Spleen (tissue), 11 donors: ENCODE measurements around the gene HDHD3. TPM values are rescaled to one million over a fixed set of nuclear protein-coding genes. Genes with fewer than 3 reads are reported as not detected.
A peak's percentile ranks its signal among the peaks of the same experiment; 100 is the strongest.

Experiments
- DNase-seq: peaks from one replicate; pipeline ENCODE4 v3.0.0-alpha.2; 2020
- H3K27ac ChIP-seq, 8 donors: fragments of 200-600 bp; sonication (generic) in 7 of 8; 1 replicate in 4 of 8; 2 replicates in 4 of 8; pipeline versions ENCODE4 v1.5.0 to v1.8.0; 2016 to 2021; ENCODE audit warnings: inconsistent platforms in 4 of 8, mild to moderate bottlenecking in 4 of 8, moderate library complexity in 1 of 8
- H3K27me3 ChIP-seq, 7 donors: fragments of 200-600 bp; sonication (generic) in 6 of 7; replicated peaks in 1 of 7; 1 replicate in 4 of 7; 2 replicates in 3 of 7; pipeline versions ENCODE4 v1.5.0 to v1.8.0; 2016 to 2021; ENCODE audit warnings: inconsistent platforms in 3 of 7, mild to moderate bottlenecking in 1 of 7
- H3K36me3 ChIP-seq, 6 donors: fragments of 200-600 bp; sonication (generic) in 5 of 6; 1 replicate in 4 of 6; 2 replicates in 2 of 6; pipeline versions ENCODE4 v1.5.0 to v1.8.0; 2016 to 2021; ENCODE audit warnings: inconsistent platforms in 2 of 6
- H3K4me1 ChIP-seq, 6 donors: fragments of 200-600 bp; sonication (generic) in 5 of 6; 1 replicate in 3 of 6; 2 replicates in 3 of 6; pipeline versions ENCODE4 v1.5.0 to v1.8.0; 2016 to 2021; ENCODE audit warnings: inconsistent platforms in 3 of 6
- H3K4me3 ChIP-seq, 8 donors: fragments of 200-600 bp; sonication (generic) in 7 of 8; 1 replicate in 4 of 8; 2 replicates in 4 of 8; pipeline versions ENCODE4 v1.5.0 to v1.8.0; 2016 to 2021; ENCODE audit warnings: inconsistent platforms in 4 of 8, mild to moderate bottlenecking in 4 of 8, moderate library complexity in 2 of 8
- H3K9me3 ChIP-seq, 8 donors: fragments of 200-600 bp; sonication (generic) in 7 of 8; 1 replicate in 4 of 8; 2 replicates in 4 of 8; pipeline versions ENCODE4 v1.5.0 to v1.8.0; 2016 to 2021; ENCODE audit warnings: inconsistent platforms in 4 of 8
- POLR2A ChIP-seq, 3 donors: fragments of 450-650 bp; IDR thresholded peaks; one replicate each; pipeline ENCODE4 v1.5.1; 2017; ENCODE audit warnings: antibody characterized with exemption in 3 of 3, mild to moderate bottlenecking in 1 of 3
- POLR2AphosphoS5 ChIP-seq, 3 donors: sonication (generic); formaldehyde crosslinking; IDR thresholded peaks; one replicate each; pipeline ENCODE4 v1.5.1; 2017; ENCODE audit warnings: antibody characterized with exemption in 3 of 3
- WGBS, 5 donors: extraction: QIAGEN DNeasy Blood & Tissue Kit in 3 of 5; methylation state at CpG; one replicate each; pipeline versions ENCODE4 v1.1.5 to v1.1.7; 2013 to 2018; 5-methylcytosine and 5-hydroxymethylcytosine counted together
- intact Hi-C: fragments of 100-400 bp; cut with DNase I; formaldehyde crosslinking; loops from one replicate; pipeline ENCODE4 v1.15.0; 2023; ENCODE audit warnings: low total_unique reads
- polyA plus RNA-seq, 3 donors: library from polyadenylated mRNA; stranded (reverse); fragments of 200-250 nt; gene quantifications; one replicate each; pipeline ENCODE4 v1.2.1, GENCODE V29; 2013
- total RNA-seq, 7 donors: library from RNA; depleted of rRNA in 3 of 7; stranded (reverse); fragments of >200 nt in 3 of 7; fragmentation: NEBNext Ultra II Directional in 4 of 7; extraction: Animal tissue kit (Norgen Biotek cat#: 25700) in 4 of 7; gene quantifications; one replicate each; pipeline versions ENCODE4 v1.1.0 to v1.2.1, GENCODE V29; 2016 to 2021
- TF ChIP-seq, protein P1 (sequence below), 11 experiments: fragments of 200-600 bp in 7 of 11; fragments of 450-650 bp in 4 of 11; sonication (generic) in 4 of 11; IDR thresholded peaks in 8 of 11; conservative IDR thresholded peaks in 3 of 11; 1 replicate in 7 of 11; 2 replicates in 4 of 11; pipeline versions ENCODE4 v1.4.0 to v1.8.0; 2016 to 2021; ENCODE audit warnings: antibody characterized with exemption in 11 of 11, inconsistent platforms in 4 of 11, mild to moderate bottlenecking in 1 of 11
- donor health status: healthy with polysubstance abuse.
- donor health status: DM: no; HTN: no; CAD: no; lungs with moderate emphysema.
- donor health status: DM: no; HTN: no; CAD: no.
- donor health status: Bipolar disorder and iron deficiency.
- donor health status: healthy.
- donor health status: DM: no; HTN: no; CAD: no.
- donor health status: DM: yes; HTN: yes; CAD: no.

HDHD3 gene
- total and polyA plus RNA-seq, 10 donors: 13.5 to 38.3 (median 17.6) TPM

DNA sequence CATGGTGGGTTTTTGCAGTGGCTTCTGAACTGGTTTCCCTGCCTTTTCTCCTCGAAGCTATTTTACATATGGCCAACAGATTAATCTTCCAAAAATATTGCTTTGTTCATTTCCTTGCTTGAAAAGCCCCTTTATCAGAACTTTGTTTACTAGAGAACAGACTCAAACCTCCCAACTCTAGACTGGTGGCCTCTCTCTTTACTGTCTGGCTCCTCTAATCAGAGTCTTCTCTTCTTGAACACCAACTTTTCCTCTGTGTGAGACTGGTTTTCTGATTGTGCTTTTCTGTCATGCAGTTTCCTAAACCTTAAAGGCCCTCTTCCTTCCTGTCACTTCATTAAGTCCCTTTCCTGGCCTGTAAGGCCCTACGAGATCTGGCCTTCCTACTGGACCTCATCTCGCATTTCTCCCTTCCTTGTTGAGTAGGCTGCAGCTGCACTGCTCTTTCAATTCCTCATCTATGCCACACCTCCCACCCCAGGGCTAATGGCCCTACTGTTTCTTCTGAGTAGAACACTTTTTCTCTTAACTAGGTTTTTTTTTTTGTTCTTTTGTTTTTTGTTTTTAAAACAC, 39.4 kb upstream of the HDHD3 start:
- no peaks in the 10 kb centered on the region for H3K27me3 ChIP-seq
- TF ChIP-seq POLR2AphosphoS5 (IDR thresholded peaks at IDR 0.05): peak in 1 of 3 donors; percentile 26
- TF ChIP-seq POLR2A (IDR thresholded peaks at IDR 0.05): no peak
- H3K27ac ChIP-seq: peak overlapping the region; percentile 14 to 78 (median 70)
- intact Hi-C loops: no loop called here
- H3K9me3 ChIP-seq: no peaks in the 10 kb centered on the region
- WGBS, 5 donors: 32 to 48% (median 37%) methylated on average over 3 of the region's 3 CpGs
- no peak overlapping the region for H3K4me3 ChIP-seq
- no peaks in the 10 kb centered on the region for H3K36me3 ChIP-seq
- no peak for DNase-seq
- H3K4me1 ChIP-seq: peaks cover 3 to 24% (median 15%) of the 10 kb centered on the region in 6 donors

DNA sequence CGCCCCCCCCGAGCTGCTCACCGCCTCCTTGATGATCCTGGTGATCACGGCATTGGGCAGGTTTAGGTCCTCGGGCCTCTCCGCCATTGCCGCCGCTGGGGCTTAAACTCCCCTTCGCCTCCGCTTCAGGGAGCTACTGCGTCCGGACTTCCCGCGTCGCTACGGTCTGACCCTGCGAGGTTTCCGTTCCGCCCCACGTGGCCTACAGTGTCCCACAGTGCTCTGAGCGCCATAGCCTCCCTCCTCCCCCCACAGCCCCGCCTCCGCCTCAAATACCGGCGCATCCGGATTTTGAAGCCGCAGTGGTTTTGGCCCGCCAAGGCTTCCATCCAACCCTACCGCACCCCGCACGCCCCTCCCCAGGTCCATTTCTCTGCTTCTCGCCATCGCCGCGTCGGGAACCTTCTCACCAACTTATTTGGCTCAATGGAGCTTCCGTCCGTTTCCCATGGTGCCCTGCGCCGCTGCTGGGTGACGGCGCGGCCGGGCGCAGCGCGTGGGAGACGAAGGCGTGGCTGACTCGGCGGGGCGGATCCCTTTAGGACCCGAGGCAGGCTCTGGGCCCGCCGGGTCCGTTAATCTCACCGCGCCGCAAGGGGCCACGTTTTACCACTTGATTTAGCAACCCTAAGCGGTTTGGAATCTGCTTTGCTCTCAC, 33.5 kb upstream of the HDHD3 start, which contains the start of the genes C9orf43 and POLE3:
C9orf43 (plus strand) TSS at position 541 of the 658 bp plus-strand sequence. CDS start 2,747 bp downstream, outside the sequence.
POLE3 (minus strand) TSS at position 469 of the 658 bp plus-strand sequence; CDS start at position 87, 382 bp downstream.
- intact Hi-C loops: no loop called here
- 0 to 1% (median 0%) methylated on average over 44 to 61 of the region's 61 CpGs for WGBS, 5 donors
- no peaks in the 10 kb centered on the region for H3K27me3 ChIP-seq
- peaks cover 11 to 49% (median 40%) of the 10 kb centered on the region in 6 donors for H3K4me1 ChIP-seq
- DNase-seq: peak; percentile 99
- peak within 1 kb of the TSS; percentile 65 to 95 (median 83) for H3K4me3 ChIP-seq
- peak within 1 kb of the TSS; percentile 95 to 97 (median 96) for H3K27ac ChIP-seq
- peaks cover 0 to 27% (median 19%) of the 10 kb centered on the region in 6 donors for H3K36me3 ChIP-seq
- H3K9me3 ChIP-seq: no peaks in the 10 kb centered on the region
- peak; percentile 19 to 66 (median 47) for TF ChIP-seq POLR2A (IDR thresholded peaks at IDR 0.05)
- TF ChIP-seq, protein P1, sequence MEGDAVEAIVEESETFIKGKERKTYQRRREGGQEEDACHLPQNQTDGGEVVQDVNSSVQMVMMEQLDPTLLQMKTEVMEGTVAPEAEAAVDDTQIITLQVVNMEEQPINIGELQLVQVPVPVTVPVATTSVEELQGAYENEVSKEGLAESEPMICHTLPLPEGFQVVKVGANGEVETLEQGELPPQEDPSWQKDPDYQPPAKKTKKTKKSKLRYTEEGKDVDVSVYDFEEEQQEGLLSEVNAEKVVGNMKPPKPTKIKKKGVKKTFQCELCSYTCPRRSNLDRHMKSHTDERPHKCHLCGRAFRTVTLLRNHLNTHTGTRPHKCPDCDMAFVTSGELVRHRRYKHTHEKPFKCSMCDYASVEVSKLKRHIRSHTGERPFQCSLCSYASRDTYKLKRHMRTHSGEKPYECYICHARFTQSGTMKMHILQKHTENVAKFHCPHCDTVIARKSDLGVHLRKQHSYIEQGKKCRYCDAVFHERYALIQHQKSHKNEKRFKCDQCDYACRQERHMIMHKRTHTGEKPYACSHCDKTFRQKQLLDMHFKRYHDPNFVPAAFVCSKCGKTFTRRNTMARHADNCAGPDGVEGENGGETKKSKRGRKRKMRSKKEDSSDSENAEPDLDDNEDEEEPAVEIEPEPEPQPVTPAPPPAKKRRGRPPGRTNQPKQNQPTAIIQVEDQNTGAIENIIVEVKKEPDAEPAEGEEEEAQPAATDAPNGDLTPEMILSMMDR (IDR thresholded peaks at IDR 0.05 in 8 of 11, conservative IDR thresholded peaks at IDR 0.05 in 3 of 11): peak in 5 of 11 experiments; percentile 17 to 52 (median 22)
- TF ChIP-seq POLR2AphosphoS5 (IDR thresholded peaks at IDR 0.05): peak; percentile 85 to 97 (median 96)

DNA sequence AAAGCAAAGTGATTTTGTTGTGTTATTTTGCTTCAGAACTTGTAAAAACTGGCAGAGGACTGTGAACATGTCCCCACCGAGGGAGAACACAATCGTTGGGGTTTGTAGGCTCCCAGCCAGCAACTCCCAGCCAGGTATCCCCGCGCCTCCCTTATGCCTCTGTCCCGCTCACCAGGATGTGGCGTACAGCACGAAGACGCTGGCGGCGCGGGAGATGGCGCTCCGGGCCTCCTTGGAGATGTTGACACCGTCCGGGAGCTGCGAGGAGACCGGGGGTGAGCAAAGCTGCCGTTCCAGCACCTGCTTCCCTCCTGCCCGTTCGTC, 33.1 kb upstream of the HDHD3 start:
- intact Hi-C loops: loop anchor here (5.0 kb wide), 1 partner anchor 138 kb away; no protein-coding TSS in a partner anchor
- 0 to 1% (median 0%) methylated on average over 8 to 20 of the region's 20 CpGs for WGBS, 5 donors
- Histone ChIP-seq H3K4me3 (peak overlapping the region; percentile 65 to 95 (median 83)), H3K4me1 (peaks cover 11 to 49% (median 40%) of the 10 kb centered on the region in 6 donors), H3K27ac (peak overlapping the region; percentile 95 to 97 (median 96)), H3K27me3 (no peaks in the 10 kb centered on the region), H3K36me3 (peaks cover 0 to 27% (median 19%) of the 10 kb centered on the region in 6 donors), H3K9me3 (no peaks in the 10 kb centered on the region)
- no peak for DNase-seq
- TF ChIP-seq POLR2A (IDR thresholded peaks at IDR 0.05): no peak
- no peak for TF ChIP-seq POLR2AphosphoS5 (IDR thresholded peaks at IDR 0.05)
- TF ChIP-seq, protein P1 (IDR thresholded peaks at IDR 0.05 in 8 of 11, conservative IDR thresholded peaks at IDR 0.05 in 3 of 11): no peak

GRCh38 chr9:113409481-113409880, 32.7 kb upstream of the HDHD3 start:
- 37 to 52% (median 44%) methylated on average over 10 of the region's 10 CpGs for WGBS, 5 donors
- H3K27me3 ChIP-seq: no peaks in the 10 kb centered on the region
- peaks cover 0 to 27% (median 19%) of the 10 kb centered on the region in 6 donors for H3K36me3 ChIP-seq
- intact Hi-C loops: loop anchor here (5.0 kb wide), 1 partner anchor 137 kb away; no protein-coding TSS in a partner anchor
- DNase-seq: no peak
- no peaks in the 10 kb centered on the region for H3K9me3 ChIP-seq
- H3K4me1 ChIP-seq: peaks cover 11 to 53% (median 40%) of the 10 kb centered on the region in 6 donors
- TF ChIP-seq POLR2A (IDR thresholded peaks at IDR 0.05) (no peak), POLR2AphosphoS5 (IDR thresholded peaks at IDR 0.05) (no peak)
- TF ChIP-seq, protein P1 (IDR thresholded peaks at IDR 0.05 in 8 of 11, conservative IDR thresholded peaks at IDR 0.05 in 3 of 11): no peak
- H3K4me3 ChIP-seq: peak overlapping the region; percentile 65 to 95 (median 83)
- H3K27ac ChIP-seq: peak overlapping the region; percentile 95 to 97 (median 96)
